GM19395 (cell line): ENCODE data around the gene PSMD13.

ENCODE experiments used
- ATAC-seq: cut with Tn5 transposase; IDR thresholded peaks from one replicate; pipeline ENCODE4 v1.9.1; 2021; ENCODE audit warnings: mild to moderate bottlenecking, moderate library complexity; ENCODE audit not compliant: unreplicated experiment

The PSMD13 gene

DNA sequence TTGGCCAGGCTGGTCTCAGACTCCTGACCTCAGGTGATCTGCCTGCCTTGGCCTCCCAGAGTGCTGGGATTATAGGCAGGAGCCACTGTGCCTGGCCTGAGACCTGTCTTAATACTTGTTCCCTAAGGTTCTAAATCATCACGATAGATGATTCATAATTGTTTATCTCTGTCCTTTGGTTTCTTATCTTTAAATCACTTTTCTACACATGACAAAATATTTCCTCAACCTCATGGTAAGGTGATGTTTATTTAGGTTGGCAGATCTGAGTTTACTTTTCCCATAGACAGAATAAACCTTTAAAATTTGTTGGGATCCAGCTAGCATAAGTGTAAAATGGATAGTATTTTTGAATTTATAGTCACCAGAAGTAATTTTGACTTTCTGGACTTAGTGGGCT, 3.5 kb downstream of the PSMD13 start:
- ATAC-seq, result no peak

DNA sequence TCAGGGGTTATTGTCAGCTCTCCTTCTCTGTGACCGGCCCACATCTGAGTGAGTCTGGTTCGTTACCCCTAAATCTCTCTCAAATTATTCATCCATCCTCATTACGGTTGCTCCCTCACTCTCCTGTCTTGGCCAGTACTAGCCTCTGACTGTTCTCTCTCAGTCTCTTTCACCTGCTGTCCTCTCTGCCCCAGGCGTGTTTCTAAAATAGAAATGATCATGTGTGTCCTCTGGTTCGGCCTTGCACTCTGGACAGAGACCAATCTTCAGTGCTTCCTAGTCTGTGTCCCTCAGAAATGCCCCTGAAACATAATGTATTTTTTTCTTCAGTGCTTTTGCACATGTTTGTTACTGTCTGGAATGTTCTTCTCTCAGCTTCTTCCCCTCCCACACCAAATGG, 4.9 kb downstream of the PSMD13 start:
- ATAC-seq, result no peak

DNA sequence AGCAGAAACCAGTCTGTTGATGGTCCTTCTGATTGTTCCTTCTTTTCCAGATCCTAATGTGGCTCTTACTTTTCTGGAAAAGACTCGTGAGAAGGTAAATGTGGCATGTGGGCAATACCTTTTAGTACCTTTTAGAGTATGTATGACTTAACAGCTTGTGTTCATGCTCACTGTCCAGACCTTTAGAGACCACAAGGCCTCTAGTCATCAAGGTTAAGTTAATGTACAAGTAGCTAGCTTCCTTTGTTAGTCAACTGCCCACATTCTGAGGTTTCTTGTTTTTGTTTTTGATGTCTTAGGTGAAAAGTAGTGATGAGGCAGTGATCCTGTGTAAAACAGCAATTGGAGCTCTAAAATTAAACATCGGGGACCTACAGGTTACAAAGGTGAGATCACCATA, 7.6 kb downstream of the PSMD13 start:
- no peak for ATAC-seq

DNA sequence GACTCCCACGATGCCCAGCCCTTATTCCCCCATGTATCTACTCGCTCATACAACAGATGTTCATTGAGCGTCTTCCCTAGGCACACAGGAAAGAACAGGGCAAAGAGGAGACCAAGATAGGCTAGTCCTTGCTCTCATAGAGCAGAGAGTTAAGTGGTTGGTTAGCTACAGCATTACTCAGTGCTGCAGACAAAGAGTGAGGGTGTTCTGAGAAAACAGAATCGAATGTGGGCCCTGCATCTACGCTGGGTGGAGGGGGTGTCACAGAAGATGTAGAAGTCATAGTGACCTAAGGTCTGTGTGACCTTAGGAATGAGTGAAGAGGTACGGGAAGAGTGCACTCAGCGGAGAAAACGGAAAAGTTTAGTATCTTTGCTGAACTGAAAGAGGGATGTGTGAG, 12.3 kb downstream of the PSMD13 start:
- ATAC-seq, result no peak

DNA sequence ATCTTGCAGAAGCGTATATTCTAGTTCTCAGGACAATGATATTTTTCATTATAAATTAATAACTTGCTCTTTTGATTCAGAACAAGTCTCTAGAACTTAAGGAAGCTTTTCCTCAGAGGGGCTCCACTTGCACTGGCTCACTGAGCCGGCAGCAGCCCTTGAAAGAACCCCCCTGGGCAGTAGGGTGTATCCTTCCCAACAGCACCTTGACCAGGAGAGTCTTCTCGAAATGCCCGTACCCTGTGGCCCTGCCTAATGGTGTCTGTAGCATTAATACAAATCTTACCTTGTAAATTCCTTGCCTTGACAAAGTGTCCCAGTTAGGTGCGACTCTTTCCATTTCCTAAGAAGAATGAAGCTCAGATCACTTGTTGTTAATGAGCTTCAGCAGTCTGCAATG, 13.5 kb downstream of the PSMD13 start:
- no peak for ATAC-seq

DNA sequence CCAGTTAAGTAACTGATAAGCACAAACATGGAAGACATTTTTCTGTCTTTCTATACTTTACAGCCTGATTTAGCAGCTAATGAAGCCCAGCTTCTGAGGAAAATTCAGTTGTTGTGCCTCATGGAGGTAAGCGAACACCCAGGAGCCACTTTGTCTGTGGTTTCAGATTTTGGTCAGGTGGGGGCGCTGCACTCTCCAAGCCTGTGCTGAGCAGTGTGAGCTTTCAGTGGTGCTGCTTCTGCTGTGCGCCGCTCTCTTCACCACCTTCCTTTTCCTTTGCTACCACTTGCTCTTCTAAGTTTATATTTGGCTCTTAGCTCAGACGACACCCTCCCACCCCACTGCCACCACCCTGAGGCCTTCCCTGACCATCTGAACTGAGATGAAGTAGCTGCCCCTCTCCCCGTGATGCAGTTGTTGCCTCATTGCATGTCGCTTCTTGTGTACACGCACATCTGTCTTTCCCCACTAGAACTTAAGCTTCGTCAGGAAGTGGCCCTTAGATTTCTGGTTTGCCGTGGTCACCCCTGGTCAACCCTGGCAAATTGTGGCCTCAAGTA, 14.0 kb downstream of the PSMD13 start:
- no peak for ATAC-seq

DNA sequence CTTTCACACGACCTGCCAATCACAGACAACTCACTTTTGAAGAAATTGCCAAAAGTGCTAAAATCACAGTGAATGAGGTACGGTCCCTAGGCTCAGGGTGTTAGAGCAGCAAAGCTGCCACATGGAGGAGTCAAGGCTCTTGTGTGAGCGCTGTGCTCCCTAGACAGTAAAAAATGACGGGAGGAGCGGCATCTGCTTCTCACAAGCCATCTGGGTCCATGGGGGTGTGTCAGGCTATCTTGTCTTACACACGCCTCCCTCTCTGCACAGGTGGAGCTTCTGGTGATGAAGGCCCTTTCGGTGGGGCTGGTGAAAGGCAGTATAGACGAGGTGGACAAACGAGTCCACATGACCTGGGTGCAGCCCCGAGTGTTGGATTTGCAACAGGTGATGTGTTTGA, 14.8 kb downstream of the PSMD13 start:
- no peak for ATAC-seq

DNA sequence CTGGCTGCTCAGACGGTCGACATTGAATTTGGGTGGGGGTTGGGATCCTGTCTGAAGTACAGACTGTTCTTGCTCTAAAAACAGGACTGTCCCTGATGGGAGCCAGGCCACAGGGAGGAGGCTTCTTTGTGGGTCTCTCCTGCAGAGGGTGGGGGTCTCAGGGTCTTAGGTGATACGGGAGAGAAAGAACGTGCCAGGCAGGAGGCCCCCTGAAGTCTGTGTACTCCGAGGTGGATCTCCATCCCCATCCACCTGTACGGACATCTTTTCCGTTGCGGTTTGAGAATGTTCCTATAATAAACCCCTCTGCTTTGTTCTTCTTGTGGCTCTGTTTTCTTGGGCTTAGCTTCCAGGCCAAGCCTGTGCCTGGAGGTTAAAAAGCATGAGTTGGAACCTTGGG, 15.9 kb downstream of the PSMD13 start:
- ATAC-seq, result no peak

DNA sequence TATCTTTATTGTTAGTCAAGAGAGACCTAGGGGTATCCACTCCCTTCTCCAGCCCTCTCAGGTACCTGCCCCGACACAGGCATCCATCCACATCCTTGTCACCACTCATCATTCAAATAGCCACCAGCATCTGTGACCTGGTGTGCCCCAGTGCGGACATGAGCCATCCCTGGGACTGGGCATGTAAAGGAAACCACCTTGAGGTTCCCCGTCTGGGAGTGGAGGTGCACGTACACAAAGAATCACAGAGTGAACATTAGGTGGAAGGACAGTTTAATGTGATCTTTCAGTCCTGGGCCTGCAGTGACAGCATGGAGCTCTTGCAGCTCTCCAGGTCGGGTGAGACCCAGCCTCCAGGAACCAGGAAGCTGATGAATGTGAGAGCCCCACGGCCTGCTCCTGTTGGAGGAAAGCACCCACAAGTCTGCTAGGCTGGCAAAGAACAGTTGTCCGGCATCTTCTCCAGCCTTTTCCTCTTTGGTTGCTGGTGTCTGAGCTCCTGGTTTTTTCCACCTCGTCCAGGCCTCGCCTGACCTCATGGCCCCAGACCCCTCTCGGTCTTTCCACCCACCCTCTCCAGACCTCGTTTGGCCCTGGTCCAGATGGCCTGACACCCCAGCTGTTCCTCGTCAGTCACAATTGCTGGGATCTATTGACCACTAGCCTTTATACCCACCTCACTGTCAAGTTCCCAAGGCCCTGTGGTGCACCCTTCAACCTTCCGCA, 16.5 kb downstream of the PSMD13 start:
- no peak for ATAC-seq

DNA sequence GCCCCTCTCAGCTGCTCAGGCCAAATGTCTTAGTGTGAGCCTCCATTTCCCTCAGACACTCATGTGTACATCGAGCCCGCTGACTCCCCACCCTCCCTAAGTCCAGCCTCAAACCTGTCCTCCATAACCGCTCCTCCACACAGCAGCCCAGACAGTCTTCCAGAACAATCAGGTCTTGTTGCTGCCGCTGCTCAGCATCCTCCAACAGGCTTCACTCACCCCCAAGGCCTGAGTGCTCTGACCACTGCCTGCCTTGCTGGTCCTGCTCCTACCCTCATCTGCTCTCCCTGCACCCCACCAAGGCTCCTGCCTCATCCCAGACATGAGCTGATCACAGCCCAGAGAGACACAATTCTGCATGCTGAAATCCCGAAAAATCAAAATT, 17.1 kb downstream of the PSMD13 start:
- no peak for ATAC-seq

DNA sequence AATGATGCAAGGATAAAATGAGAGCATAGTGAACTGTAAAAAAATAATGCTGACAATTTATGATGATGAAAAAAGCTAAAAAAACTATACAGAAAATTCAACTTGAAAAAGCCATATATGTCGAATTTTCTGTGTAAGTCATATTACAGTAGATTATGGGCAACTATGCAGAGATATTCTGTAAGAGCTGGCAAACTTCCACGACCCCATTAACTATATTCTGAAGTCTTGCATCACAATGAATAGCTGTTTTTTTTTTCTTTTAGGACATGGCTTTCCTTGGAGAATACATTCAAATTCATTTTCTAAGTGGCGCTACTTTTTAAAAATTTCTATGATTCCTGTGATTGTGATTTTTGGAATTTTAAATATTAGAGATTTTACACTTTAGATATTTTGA, 18.4 kb downstream of the PSMD13 start:
- no peak for ATAC-seq

DNA sequence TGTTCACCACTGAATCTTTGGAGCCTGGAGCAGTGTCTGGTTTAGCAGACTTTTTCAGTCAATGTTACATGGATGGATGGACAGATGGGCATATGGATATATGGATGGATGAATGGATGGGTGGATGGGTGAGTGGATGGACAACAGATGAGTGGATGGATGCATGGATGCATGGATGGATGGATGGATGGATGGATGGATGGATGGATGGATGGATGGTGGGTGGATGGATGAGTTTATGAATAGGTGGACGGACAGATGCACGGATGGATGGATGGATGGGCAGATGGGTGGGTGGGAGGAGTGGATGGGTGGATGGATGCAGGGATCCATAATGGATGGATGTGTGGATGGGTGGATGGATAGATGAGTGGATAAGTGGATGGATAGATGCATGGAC, 19.0 kb downstream of the PSMD13 start:
- no peak for ATAC-seq

DNA sequence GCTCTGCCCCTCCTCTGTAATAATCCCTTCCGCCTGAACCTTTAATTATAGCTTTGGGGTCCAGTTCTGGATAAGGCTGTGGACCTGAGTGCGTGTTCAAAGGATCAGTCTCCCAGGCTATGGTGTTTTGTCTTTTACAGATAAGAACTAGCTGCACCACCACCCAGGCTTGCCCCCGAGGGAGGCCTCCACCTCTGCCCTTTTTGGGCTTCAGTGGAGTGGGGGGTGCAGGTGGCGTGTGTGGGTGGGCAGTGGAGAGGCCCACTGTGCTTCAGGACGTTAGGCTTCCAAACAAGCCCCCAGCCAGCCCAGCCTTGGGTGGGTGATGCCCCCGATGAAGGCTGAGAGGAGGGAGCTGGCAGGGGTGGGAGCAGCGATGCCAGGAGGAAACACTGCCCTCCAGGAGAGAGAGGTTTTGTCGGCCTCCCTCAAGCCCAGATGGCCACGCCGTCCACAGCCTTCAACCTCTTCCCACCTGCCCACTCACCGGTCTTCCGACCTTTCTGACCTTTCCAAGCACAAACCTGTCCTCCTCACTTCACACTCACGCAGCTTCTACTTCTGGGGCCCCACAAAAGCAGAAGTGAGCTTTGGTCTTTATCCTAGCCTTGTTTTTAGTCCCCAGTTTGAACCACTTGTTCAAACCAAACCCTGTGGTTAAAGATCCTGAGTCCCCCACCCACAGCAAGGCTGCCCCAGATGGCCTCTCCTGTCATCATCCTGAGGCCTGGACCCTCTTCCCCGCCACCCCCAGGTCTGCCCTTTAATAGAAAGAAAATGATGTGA, 20.4 kb downstream of the PSMD13 start:
- ATAC-seq, result no peak

DNA sequence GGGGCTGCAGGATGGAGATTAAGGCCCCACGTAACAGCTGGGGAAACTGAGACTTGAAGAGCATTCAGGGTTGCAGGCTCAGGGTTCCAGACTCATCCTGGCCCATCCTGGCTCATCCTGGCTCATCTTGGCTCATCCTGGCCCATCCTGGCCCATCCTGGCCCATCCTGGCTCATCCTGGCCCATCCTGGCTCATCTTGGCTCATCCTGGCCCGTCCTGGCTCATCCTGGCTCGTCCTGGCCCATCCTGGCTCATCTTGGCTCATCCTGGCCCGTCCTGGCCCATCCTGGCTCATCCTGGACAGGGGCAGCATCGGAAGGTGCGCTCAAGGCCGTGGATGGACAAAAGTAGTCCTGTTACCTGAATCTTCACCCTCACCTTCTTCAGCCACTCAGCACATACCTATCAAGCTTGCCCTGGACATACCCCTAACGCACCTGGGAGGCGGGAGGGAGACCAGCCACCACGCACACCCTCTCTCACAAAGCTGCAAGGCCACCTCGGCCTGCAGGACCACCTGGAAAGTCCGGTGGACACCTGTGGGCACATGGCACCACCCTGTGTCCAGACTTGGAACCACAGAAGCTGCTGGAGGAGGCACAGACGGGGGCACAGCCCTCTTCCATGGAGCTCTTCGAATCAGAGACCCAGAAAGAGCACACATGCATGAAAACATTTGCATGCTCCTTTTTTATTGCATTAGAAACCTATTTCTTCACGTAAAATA, 21.2 kb downstream of the PSMD13 start:
- ATAC-seq, result no peak

DNA sequence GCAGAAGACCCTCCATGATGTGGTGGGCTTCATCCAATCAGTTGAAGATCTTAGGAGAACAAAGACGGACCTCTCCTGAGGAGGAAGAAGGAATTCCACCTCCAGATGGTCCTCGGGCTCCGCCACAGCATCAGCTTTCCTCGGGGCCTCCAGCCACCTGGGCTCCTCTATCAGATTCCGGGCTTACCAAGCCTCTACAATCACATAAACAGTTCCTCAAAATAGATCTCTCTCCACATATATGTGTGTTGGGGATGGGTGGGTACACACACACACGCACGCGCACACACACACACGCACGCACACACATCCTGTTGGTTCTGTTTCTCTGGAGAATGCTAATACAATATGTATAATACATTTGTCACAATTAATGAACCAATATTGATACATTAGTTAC, 22.6 kb downstream of the PSMD13 start:
- no peak for ATAC-seq

DNA sequence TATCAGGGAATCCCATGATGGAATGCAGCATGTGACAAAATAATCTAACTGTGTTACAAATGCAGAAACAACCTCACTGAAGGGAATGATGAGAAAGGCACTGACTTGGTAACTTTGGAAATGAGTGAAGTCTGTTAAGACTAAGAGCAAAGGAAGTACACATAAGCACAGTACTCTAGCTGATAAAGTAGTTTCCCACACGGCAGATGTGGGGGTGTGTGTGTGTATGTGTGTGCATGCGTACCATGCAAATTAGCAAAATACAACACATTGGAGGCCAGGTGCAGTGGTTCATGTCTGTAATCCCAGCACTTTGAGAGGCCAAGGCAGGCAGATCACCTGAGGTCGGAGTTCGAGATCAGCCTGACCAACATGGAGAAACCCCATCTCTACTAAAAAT, 24.8 kb downstream of the PSMD13 start:
- no peak for ATAC-seq

DNA sequence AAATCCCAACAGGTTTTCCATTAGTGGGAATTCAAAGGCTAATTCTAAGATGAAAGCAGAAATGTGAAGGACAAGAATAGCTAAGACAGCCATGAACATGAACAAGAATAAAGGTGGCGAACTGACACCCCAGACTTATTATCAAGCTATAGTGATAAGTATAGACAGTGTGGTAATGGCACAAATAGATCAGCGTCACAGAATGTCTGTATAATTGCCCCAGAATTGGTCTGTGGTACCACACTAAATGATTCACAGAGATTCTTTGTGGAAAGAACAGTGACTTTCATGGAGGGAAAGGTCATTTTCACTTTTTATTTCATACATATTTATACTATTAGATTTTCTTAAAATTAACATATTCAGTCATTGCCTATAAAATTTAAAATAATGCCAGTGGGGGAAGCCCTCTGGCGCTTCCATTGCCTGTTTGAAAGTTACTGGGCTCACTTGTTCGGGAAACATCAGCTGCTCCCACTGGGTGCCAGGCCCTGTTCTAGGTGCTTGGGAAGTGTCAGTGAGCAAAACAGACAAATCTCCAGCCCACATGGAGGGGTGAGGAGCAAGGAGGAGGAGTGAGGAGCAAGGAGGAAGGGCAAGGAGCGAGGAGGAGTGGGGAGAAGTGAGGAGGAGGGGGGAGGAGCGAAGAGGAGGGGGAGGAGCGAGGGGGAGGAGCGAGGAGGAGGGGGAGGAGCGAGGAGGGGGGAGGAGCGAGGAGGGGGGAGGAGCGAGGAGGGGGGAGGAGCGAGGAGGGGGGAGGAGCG, 30.1 kb downstream of the PSMD13 start:
- no peak for ATAC-seq

DNA sequence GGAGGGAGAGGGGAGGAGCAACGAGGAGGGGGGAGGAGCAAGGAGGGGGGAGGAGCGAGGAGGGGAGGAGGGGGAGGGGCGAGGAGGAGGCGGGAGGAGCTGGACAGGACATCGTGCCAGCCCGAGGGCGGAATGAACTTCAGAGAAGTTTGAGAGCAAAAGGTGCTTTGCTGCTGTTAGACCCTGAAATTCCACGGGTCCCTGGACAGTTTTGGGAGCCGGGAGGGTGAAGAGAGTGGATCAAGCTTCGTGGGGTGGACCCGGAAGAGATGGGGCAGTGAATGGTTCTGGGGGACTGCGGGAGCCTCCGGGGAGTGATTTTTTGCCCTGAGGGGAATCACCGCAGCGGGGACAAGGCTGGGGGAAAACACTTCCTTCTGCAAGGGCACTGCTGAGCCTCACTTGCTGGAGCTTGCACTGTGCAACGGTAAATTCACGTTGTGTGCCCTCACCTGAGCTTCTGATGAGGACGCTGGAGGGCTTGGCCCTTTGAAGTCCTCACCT, 30.8 kb downstream of the PSMD13 start:
- no peak for ATAC-seq

DNA sequence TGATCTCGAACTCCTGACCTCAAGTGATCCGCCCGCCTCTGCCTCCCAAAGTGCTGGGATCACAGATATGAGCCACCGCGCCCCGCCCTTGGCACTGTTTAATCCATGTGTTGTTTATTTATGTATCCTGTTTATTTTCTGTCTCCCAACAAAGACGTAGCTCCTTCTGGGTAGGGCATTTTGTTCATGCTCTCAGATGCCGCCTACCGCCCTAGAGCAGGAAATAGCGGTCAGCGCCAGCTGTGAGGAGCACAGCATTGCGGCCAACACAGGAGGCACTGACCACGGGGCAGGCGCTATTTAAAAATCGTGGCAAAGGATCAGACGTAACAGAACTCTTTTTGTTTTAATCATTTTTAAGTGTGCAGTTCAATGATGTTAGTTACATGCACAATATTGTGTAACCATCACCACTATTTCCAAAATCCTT, 32.0 kb downstream of the PSMD13 start:
- ATAC-seq, result peak; percentile 38

DNA sequence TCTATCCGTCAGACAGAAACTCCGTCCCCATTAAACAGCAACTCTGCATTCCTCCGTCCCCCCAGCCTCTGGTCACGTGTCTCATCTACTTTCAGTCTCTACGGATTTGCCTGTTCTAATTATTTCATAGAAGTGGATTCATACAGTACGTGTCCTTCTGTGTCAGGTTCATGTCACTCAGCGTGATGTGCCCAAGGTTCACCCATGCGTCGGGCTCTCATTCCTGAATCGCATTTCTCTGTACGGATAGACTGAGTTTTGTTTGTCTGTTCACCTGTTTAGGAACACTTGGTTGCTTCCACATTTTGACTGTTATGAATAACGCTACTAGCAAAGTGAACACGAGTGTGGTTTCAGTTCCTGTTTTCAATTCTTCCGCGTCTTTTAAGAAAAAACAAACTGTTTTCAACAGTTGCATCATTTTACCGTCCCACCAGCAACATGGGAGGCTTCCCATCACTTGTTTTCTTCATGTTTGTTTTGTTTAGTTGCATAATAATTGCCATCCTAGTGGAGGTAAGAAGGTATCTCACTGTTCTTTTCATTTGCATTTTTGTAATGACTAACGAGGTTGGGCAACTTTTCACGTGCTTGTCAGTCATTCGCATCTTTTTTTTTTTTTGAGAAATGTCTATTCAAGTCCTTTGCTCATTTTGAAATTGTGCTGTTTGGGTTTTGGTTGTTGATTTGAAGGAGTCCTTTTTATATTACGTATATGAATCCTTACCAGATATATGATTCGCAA, 32.5 kb downstream of the PSMD13 start:
- peak; percentile 68 for ATAC-seq
